GM10847 (cell line): ENCODE results near the gene OR56B1.

ENCODE experiments used
- POLR2A ChIP-seq: IDR thresholded peaks from 2 replicates; pipeline ENCODE4 v1.6.1; 2011; ENCODE audit not compliant: insufficient read length; ENCODE audit errors: extremely low read depth

Gene OR56B1

DNA sequence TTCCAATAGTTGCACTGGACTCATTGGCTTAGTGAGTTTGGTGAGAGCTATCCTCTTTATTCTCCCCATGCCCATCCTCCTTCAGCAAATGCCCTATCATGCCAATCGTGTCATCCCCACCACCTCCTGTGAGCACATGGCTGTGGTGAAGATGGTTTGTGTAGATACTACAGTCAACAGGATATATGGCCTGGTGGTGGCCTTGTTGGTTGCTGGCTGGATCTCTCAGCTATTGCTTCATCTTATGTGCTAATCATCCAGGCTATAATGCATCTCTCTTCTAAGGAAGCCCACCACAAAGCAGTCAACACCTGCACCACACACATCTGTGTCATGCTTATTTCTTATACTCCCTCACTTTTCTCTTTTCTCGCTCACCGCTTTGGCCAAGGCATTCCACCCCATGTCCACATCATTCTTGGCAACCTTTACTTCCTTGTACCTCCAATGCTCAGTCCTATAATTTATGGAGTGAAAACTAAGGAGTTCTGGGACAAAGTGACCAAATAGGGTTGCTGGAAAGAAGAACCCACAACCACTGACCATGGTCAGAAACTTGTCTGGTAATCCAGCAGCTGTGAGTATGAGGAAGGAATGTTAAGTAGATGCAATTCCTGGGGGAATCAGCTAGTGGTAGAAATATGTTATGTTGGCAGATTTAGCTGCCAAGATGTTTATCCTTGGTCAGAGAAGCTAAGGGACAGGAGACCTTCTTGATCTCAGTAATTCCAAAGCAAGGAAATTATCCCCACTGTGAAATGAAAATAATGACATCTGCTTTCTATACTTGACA is 16.3 kb upstream of the OR56B1 start:
- TF ChIP-seq POLR2A = no peak

DNA sequence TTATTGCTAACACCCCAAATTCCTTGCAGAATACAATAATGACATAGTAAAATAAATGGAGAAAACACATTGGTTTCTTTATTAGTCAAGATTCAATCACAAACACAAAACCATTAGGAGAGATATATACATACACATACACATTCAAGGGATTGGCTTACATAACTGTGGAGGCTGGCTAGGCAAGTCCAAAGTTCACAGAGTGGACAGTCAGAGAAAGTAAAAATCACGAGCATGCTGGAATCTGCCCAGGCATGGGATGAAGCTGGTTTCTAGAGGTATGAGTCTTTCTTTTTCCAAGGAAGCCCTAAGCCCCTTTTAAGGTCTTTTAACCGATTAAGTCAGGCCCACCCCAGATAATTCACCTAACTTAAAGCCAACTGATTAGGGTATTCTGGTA is 13.6 kb upstream of the OR56B1 start:
- no peak for TF ChIP-seq POLR2A

GRCh38 chr11:5726351-5726750 is 9.9 kb upstream of the OR56B1 start:
- no peak for TF ChIP-seq POLR2A

DNA sequence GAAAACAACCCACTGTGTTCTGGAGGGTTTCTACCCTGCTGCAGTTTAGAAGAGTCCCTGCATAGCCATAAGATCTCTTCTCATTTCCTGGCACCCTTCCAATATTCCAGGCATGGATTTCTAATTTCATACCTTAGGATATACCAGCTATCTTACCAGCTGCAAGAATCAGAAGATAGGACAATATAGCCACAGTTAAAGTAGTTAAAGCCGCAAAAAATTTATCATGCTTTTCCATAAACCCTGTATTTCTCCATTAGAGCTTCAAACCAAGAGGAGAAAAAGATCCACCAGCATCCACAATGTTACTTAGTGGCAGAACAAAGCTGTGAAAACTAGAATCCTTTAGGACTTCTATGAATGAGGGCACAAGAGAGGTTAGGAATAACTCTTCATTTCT is 8.6 kb upstream of the OR56B1 start:
- TF ChIP-seq POLR2A = no peak

DNA sequence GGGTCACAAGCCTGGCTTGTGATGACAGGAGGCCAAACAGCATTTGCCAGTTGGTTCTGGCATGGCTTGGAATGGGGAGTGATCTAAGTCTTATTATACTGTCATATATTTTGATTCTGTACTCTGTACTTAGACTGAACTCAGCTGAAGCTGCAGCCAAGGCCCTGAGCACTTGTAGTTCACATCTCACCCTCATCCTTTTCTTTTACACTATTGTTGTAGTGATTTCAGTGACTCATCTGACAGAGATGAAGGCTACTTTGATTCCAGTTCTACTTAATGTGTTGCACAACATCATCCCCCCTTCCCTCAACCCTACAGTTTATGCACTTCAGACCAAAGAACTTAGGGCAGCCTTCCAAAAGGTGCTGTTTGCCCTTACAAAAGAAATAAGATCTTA is 843 bp downstream of the OR56B1 start:
- TF ChIP-seq POLR2A = no peak

DNA sequence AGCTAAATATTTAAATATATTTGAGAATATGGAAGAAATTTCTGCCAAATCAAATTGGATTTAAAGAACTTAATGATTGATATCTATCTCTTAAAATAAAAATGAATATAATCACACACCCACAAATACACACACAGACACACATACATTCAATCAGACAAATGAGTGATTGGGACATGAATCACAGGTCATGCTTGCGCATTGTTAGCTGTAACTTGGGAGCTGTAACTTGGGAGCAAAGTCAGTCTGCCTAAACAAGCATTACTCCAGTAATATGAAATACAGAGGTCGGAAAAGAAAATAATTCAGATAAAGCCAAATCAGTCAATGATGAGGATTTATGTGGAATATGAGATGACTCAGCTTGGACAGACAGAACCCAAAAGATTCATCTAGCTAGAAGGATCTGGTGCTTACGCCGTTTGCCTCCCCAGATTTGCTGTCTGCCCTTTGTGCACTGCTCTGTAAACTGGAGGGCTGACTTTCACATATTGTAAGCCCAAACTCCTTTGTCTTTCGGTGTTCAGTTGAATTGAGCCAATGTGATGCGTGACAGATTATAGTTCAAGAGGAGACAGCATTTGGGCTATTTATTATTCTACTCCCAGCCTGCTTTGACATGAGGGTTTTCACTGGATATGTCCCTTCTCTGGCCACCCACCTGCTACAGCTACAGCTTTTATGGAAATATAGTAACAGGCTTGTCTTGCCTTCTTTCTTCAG is 1.6 kb downstream of the OR56B1 start:
- no peak for TF ChIP-seq POLR2A

DNA sequence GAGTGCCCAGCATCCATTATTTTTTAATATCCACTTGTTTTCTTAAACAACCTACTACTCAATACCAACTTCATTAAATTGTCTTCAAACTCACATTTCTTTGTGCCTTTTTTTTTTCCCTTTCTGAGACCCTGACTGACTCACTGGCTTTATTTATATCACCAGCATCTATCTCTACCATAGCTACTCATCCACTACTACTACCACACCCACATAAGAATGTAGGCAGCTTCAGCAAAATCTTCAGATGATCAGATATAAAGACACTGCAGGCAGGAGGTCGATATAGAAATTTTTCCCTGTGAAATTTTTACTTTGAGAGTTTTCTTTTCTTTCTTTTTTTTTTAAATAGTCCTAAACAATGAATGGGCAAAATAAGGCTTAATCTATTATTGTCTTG is 2.2 kb downstream of the OR56B1 start:
- TF ChIP-seq POLR2A = no peak

DNA sequence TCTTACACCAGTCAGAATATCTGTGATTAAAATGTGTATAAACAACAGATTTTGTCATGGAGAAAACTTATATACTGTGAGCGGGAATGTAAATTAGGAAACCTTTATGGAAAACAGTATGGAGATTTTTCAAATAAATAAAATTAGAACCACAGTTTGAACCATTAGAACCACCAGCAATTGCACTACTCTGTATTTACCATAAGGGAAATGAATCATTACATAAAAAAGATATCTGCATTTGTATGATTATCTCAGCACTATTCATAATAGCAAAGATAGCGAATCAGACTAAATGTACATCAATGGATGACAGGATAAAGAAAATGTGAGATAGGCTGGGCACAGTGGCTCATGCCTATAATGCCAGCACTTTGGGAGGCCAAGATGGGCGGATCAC is 10.4 kb downstream of the OR56B1 start:
- TF ChIP-seq POLR2A = no peak

DNA sequence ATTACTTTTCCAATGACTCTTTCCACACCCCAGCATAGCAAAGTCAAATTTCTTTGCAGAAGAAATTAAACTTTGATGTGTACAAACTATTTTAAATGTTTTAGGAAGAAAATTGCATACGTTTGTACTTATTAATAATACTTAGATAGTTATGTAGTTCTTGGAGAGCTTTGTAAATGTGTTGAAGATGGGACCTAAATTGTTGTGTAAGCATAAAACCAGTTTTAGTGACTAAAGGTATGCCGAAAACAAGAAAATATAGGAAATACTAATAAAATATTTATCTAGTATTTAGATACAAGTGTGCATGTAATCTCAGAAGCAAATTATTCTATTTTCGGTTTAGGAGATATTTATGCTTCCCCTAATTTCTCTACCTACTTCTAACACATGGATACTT is 13.6 kb downstream of the OR56B1 start:
- TF ChIP-seq POLR2A = no peak

DNA sequence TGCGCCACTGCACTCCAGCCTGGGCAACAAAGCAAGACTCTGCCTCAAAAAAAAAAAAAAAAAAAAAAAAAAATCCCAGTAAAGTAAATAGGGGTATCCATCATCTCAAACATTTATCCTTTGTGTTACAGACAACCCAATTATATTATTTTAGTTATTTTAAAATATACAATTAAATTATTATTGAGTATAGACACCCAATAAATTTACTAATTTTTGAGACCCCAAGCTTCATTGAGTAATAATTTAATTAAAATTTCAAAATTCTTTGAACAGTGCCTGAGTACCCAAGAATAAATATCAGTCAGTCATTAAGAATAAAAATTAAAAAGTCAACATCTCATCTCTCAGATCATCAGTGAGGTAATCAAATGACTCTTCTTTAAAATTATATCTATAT is 17.7 kb downstream of the OR56B1 start, which contains the start of gene OR52N4:
TSS of gene OR52N4 (plus strand) at position 301 of the 400 bp plus-strand sequence. CDS start 498 bp downstream, outside the sequence.
- TF ChIP-seq POLR2A = no peak

DNA sequence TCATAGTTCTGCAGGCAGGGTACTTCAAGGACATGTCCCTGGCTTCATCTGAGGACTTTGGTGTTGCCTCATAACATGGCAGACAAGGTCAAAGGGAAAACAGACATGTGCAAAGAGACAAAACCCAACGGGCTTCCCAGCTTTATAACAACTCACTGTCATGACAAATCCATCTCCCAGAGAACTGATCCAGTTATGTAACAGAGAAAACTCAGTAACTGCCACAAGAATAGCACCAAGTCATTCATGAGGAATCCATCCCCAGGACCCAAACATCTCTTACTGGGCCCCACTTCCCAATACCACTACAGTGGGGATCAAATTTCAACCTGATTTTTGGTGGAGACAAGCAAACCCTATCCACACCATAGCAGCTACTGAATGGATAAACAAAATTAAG is 30.8 kb downstream of the OR56B1 start:
- no peak for TF ChIP-seq POLR2A

GRCh38 chr11:5783255-5783654 is 47.0 kb downstream of the OR56B1 start, which contains the start of gene OR52N5:
OR52N5 (minus strand) TSS chr11:5783355; CDS start chr11:5778634, 4,721 bp downstream.
- no peak for TF ChIP-seq POLR2A
